Memory B cell (primary cell): ENCODE data around the gene CAB39.

Experiments used
- ATAC-seq: fragments of 150-1000 bp; cut with Tn5 transposase; 2 replicates; pipeline ENCODE4 v1.10.0; 2021; ENCODE audit warnings: low read depth, mild to moderate bottlenecking, moderate library complexity
- DNase-seq, 2 donors: peaks; one replicate each; pipeline ENCODE4 v3.0.0; 2022; ENCODE audit warnings: low spot score in 2 of 2
- H3K27ac Mint-ChIP-seq: one replicate; pipeline ENCODE4 v1.8.0; 2022; ENCODE audit warnings: mild to moderate bottlenecking, moderate library complexity, mixed read lengths
- H3K27me3 Mint-ChIP-seq: one replicate; pipeline ENCODE4 v1.8.0; 2022; ENCODE audit warnings: mixed read lengths
- H3K36me3 Mint-ChIP-seq: one replicate; pipeline ENCODE4 v1.8.0; 2022; ENCODE audit warnings: mild to moderate bottlenecking, mixed read lengths
- H3K4me1 Mint-ChIP-seq: one replicate; pipeline ENCODE4 v1.8.0; 2022; ENCODE audit warnings: mixed read lengths
- H3K4me3 Mint-ChIP-seq: one replicate; pipeline ENCODE4 v1.8.0; 2022; ENCODE audit warnings: mild to moderate bottlenecking, moderate library complexity, mixed read lengths
- H3K9me3 Mint-ChIP-seq: one replicate; pipeline ENCODE4 v1.8.0; 2022; ENCODE audit warnings: mixed read lengths

CAB39 gene

GRCh38 chr2:230762317-230762896 is 49.8 kb downstream of the CAB39 start:
- ATAC-seq = peak; percentile 90
- Mint-ChIP-seq H3K36me3 (peaks cover 36% of the 10 kb centered on the region), H3K4me1 (peaks cover 21% of the 10 kb centered on the region), H3K4me3 (no peak overlapping the region), H3K9me3 (no peaks in the 10 kb centered on the region), H3K27me3 (no peaks in the 10 kb centered on the region), H3K27ac (peak overlapping the region; percentile 35)
- peak in 1 of 2 donors; percentile 13 for DNase-seq

- H3K9me3 Mint-ChIP-seq = no peaks in the 10 kb centered on the region
- H3K4me3 Mint-ChIP-seq = no peak overlapping the region
- H3K27me3 Mint-ChIP-seq = no peaks in the 10 kb centered on the region
- peaks cover 47% of the 10 kb centered on the region for H3K36me3 Mint-ChIP-seq
- ATAC-seq (no peak), DNase-seq (no peak)
- no peak overlapping the region for H3K27ac Mint-ChIP-seq
- peaks cover 11% of the 10 kb centered on the region for H3K4me1 Mint-ChIP-seq
Observed at GRCh38 chr2:230764346-230764745, 51.7 kb downstream of the CAB39 start.

- H3K27me3 Mint-ChIP-seq = no peaks in the 10 kb centered on the region
- no peak overlapping the region for H3K27ac Mint-ChIP-seq
- peaks cover 11% of the 10 kb centered on the region for H3K4me1 Mint-ChIP-seq
- DNase-seq (no peak), ATAC-seq (no peak)
- no peak overlapping the region for H3K4me3 Mint-ChIP-seq
- peaks cover 42% of the 10 kb centered on the region for H3K36me3 Mint-ChIP-seq
- H3K9me3 Mint-ChIP-seq = no peaks in the 10 kb centered on the region
Observed at GRCh38 chr2:230765611-230766300, 53.1 kb downstream of the CAB39 start.

DNA sequence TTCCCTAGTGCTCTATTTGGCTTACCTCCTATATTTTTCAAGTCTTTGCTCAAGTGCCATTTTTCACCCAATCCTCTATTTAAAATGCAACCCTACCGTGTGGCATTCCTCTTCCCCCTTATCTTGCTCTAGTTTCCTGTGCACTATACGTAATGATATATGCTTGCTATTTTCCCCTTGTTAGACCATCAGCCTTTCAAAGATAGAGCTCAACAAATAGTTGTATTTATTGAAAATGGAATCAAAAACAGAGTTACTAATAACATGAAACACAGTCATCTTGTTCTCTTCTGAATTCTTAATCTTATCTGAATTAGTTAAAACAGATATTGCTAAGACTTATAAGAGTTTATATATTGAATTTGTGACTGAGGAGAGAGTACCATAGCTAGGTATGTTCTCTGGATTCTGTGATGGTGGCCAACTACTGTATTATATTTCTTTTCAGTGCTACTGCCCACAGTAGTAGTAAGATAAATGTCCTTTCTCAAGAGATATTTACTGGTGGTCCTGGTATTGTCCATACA is 55.3 kb downstream of the CAB39 start:
- DNase-seq = no peak
- no peak for ATAC-seq
- Mint-ChIP-seq H3K4me3 (no peak overlapping the region), H3K4me1 (peaks cover 17% of the 10 kb centered on the region), H3K27ac (peak overlapping the region; percentile 12), H3K36me3 (peaks cover 41% of the 10 kb centered on the region), H3K9me3 (no peaks in the 10 kb centered on the region), H3K27me3 (no peaks in the 10 kb centered on the region)

DNA sequence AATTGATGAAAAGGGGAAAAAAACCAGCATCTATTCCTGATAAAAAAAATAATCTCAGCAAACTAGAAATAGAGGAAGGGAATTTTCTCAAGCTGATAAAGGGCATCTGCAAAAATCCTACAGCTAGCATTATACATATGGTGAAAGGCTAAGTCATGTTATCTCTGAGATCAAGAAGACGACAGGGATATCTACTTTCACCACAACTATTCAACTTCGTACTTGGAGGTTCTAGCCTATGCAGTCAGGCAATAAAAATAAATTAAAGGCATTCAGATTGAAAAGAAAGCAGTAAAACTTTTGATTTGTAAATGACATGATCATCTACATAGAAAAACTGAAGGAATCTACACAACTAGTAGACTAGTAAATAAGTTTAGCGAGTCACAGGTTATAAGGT is 58.2 kb downstream of the CAB39 start:
- H3K9me3 Mint-ChIP-seq = no peaks in the 10 kb centered on the region
- H3K27me3 Mint-ChIP-seq = no peaks in the 10 kb centered on the region
- no peak for DNase-seq
- H3K27ac Mint-ChIP-seq = peak overlapping the region; percentile 76
- H3K4me3 Mint-ChIP-seq = no peak overlapping the region
- no peak for ATAC-seq
- H3K4me1 Mint-ChIP-seq = peaks cover 20% of the 10 kb centered on the region
- peaks cover 40% of the 10 kb centered on the region for H3K36me3 Mint-ChIP-seq

- no peak for ATAC-seq
- Mint-ChIP-seq H3K9me3 (no peaks in the 10 kb centered on the region), H3K27me3 (no peaks in the 10 kb centered on the region), H3K36me3 (peaks cover 32% of the 10 kb centered on the region), H3K4me1 (peaks cover 20% of the 10 kb centered on the region), H3K27ac (no peak overlapping the region), H3K4me3 (no peak overlapping the region)
- no peak for DNase-seq
Observed at GRCh38 chr2:230772156-230772555, 59.5 kb downstream of the CAB39 start.

DNA sequence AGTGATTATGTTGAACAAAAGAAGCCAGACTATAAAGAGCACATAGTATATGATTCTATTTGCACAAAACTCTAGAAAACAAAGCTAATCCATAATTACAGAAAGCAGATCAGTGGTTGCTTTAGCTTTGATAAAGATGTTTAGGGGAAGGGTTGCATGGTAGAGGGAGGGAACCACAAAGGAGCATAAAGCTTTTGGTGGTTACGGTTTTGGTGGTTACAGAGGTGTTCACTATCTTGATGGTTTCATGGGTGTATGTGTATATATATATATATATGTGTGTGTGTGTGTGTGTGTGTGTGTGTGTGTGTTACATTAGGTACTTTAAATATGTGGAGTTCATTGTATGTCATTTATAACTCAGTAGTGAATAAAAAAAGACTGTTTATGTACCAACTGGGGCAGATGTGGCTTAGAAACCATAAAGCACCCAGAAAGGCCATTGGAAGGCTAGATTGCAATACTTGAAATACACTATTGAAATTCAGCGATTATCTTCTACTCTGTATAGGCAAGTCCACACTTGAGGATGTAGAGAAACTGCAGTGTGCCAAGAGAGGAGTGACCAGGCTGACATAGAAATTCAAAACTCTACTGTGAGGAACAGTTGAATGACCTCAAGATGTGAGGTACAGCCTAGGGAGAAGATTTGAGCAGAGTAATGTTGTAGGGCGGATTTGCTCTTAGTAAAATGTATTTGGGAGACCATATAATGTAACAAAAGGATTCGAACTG is 60.6 kb downstream of the CAB39 start:
- no peak overlapping the region for H3K4me3 Mint-ChIP-seq
- H3K27me3 Mint-ChIP-seq = no peaks in the 10 kb centered on the region
- no peak overlapping the region for H3K27ac Mint-ChIP-seq
- no peaks in the 10 kb centered on the region for H3K9me3 Mint-ChIP-seq
- peaks cover 31% of the 10 kb centered on the region for H3K36me3 Mint-ChIP-seq
- H3K4me1 Mint-ChIP-seq = peaks cover 17% of the 10 kb centered on the region
- DNase-seq (no peak), ATAC-seq (no peak)

DNA sequence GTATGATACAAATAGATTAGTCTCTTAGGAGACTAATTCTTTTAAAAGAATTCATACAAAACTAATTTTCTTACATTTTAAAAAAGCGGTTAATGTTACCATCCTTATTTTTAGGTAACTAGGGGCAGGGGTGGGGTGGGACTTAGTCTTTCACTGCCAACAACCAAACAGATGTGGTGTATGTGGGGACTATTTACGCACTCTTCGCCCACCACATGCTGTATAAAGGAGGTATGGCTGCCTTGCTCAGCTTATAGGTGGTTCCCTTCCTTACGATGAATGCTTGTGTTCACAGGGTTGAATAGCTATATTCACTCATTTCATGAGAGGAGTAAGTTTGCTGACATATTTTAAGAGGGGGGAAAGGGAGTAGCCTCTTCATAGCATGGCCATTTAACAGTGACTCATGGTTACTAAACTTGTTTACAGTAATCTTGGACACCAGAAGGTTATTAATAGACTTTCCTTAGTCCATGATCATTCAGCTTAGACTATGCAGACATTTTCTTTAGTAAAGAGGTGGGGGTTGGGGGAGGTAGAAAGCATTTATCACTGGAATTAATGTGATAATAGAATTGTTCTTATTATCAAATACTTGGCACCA is 61.8 kb downstream of the CAB39 start:
- H3K4me1 Mint-ChIP-seq = peaks cover 19% of the 10 kb centered on the region
- H3K4me3 Mint-ChIP-seq = no peak overlapping the region
- ATAC-seq (no peak), DNase-seq (no peak)
- H3K27ac Mint-ChIP-seq = no peak overlapping the region
- H3K36me3 Mint-ChIP-seq = peaks cover 26% of the 10 kb centered on the region
- H3K9me3 Mint-ChIP-seq = no peaks in the 10 kb centered on the region
- no peaks in the 10 kb centered on the region for H3K27me3 Mint-ChIP-seq

- peaks cover 29% of the 10 kb centered on the region for H3K36me3 Mint-ChIP-seq
- H3K4me1 Mint-ChIP-seq = peaks cover 24% of the 10 kb centered on the region
- no peaks in the 10 kb centered on the region for H3K27me3 Mint-ChIP-seq
- H3K27ac Mint-ChIP-seq = peak overlapping the region; percentile 1
- H3K9me3 Mint-ChIP-seq = no peaks in the 10 kb centered on the region
- no peak overlapping the region for H3K4me3 Mint-ChIP-seq
- DNase-seq = no peak
- ATAC-seq = no peak
Observed at GRCh38 chr2:230775737-230776136, 63.1 kb downstream of the CAB39 start.

GRCh38 chr2:230777721-230778120 is 65.1 kb downstream of the CAB39 start:
- H3K27ac Mint-ChIP-seq = peak overlapping the region; percentile 52
- H3K4me3 Mint-ChIP-seq = no peak overlapping the region
- no peak for DNase-seq
- peaks cover 27% of the 10 kb centered on the region for H3K4me1 Mint-ChIP-seq
- no peaks in the 10 kb centered on the region for H3K9me3 Mint-ChIP-seq
- H3K36me3 Mint-ChIP-seq = peaks cover 23% of the 10 kb centered on the region
- no peak for ATAC-seq
- no peaks in the 10 kb centered on the region for H3K27me3 Mint-ChIP-seq

GRCh38 chr2:230778350-230779063 is 65.9 kb downstream of the CAB39 start:
- Mint-ChIP-seq H3K4me1 (peaks cover 23% of the 10 kb centered on the region), H3K9me3 (no peaks in the 10 kb centered on the region), H3K36me3 (peaks cover 22% of the 10 kb centered on the region), H3K4me3 (no peak overlapping the region), H3K27ac (peak overlapping the region; percentile 52), H3K27me3 (no peaks in the 10 kb centered on the region)
- no peak for ATAC-seq
- DNase-seq = no peak

GRCh38 chr2:230779126-230779525 is 66.5 kb downstream of the CAB39 start:
- Mint-ChIP-seq H3K4me3 (no peak overlapping the region), H3K9me3 (no peaks in the 10 kb centered on the region), H3K27me3 (no peaks in the 10 kb centered on the region), H3K36me3 (peaks cover 23% of the 10 kb centered on the region), H3K4me1 (peaks cover 24% of the 10 kb centered on the region), H3K27ac (peak overlapping the region; percentile 52)
- DNase-seq (no peak), ATAC-seq (no peak)

DNA sequence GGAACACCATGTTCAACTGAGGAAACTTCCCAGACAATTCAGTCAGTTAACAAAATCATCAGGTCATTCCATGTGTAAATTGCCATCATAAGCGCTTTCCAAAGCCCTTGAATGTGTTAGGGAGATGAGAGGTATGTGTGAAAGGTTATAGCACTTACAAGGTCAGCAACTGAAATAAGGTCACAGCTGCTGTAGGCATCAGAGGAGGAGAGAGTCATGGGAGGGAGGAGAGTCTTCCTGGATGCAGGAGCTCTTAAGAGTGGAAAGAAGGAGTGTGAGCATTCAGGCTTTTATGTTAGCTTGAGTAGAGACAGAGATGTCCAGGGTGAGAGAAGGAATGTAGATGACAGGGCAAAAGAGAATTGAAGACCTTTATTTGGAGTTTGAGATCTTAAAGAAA is 67.0 kb downstream of the CAB39 start:
- Mint-ChIP-seq H3K4me1 (peaks cover 28% of the 10 kb centered on the region), H3K27ac (peak overlapping the region; percentile 52), H3K4me3 (no peak overlapping the region), H3K27me3 (no peaks in the 10 kb centered on the region), H3K36me3 (peaks cover 26% of the 10 kb centered on the region), H3K9me3 (no peaks in the 10 kb centered on the region)
- ATAC-seq (no peak), DNase-seq (no peak)
